GM21529 (cell line): Measurements from ENCODE around the gene KIFC1.

Experiments
- ATAC-seq: cut with Tn5 transposase; IDR thresholded peaks from one replicate; pipeline ENCODE4 v1.9.1; 2021; ENCODE audit not compliant: unreplicated experiment

The KIFC1 gene

GRCh38 chr6:33424855-33425667 is 33.4 kb downstream of the KIFC1 start:
- no peak for ATAC-seq

GRCh38 chr6:33425668-33426577 is 34.3 kb downstream of the KIFC1 start:
- peak; percentile 37 for ATAC-seq

GRCh38 chr6:33426590-33427511 is 35.2 kb downstream of the KIFC1 start:
- ATAC-seq, result no peak

- ATAC-seq, result no peak
Measured at GRCh38 chr6:33427585-33428223, 36.1 kb downstream of the KIFC1 start.

GRCh38 chr6:33428224-33428965 is 36.8 kb downstream of the KIFC1 start:
- ATAC-seq, result no peak

GRCh38 chr6:33428966-33429749 is 37.5 kb downstream of the KIFC1 start:
- no peak for ATAC-seq

- ATAC-seq, result no peak
Measured at GRCh38 chr6:33429750-33430052, 38.1 kb downstream of the KIFC1 start.

GRCh38 chr6:33430334-33430733 is 38.7 kb downstream of the KIFC1 start:
- no peak for ATAC-seq

- no peak for ATAC-seq
Measured at GRCh38 chr6:33430991-33431879, 39.6 kb downstream of the KIFC1 start.

GRCh38 chr6:33431880-33432541 is 40.4 kb downstream of the KIFC1 start:
- ATAC-seq, result no peak

- no peak for ATAC-seq
Measured at GRCh38 chr6:33432546-33432945, 40.9 kb downstream of the KIFC1 start.

- no peak for ATAC-seq
Measured at GRCh38 chr6:33433001-33433543, 41.4 kb downstream of the KIFC1 start.

- no peak for ATAC-seq
Measured at GRCh38 chr6:33433544-33434191, 42.0 kb downstream of the KIFC1 start.

GRCh38 chr6:33434961-33435360 is 43.3 kb downstream of the KIFC1 start:
- no peak for ATAC-seq

- no peak for ATAC-seq
Measured at GRCh38 chr6:33437666-33438065, 46.0 kb downstream of the KIFC1 start.

GRCh38 chr6:33438978-33439594 is 47.5 kb downstream of the KIFC1 start:
- no peak for ATAC-seq
